CD4-positive, alpha-beta T cell treated with Interleukin-17A for 4 hours (primary cell): ENCODE results near the gene PWWP2A.
"Not testable (repeated sequence)": the region's sequence is repeated elsewhere in the genome, so short reads cannot be mapped to it uniquely, and the experiment has no call there.

Experiments
- DNase-seq: peaks from one replicate; pipeline ENCODE4 v3.0.0-alpha.2; 2020; ENCODE audit warnings: mixed read lengths

The PWWP2A gene, protein sequence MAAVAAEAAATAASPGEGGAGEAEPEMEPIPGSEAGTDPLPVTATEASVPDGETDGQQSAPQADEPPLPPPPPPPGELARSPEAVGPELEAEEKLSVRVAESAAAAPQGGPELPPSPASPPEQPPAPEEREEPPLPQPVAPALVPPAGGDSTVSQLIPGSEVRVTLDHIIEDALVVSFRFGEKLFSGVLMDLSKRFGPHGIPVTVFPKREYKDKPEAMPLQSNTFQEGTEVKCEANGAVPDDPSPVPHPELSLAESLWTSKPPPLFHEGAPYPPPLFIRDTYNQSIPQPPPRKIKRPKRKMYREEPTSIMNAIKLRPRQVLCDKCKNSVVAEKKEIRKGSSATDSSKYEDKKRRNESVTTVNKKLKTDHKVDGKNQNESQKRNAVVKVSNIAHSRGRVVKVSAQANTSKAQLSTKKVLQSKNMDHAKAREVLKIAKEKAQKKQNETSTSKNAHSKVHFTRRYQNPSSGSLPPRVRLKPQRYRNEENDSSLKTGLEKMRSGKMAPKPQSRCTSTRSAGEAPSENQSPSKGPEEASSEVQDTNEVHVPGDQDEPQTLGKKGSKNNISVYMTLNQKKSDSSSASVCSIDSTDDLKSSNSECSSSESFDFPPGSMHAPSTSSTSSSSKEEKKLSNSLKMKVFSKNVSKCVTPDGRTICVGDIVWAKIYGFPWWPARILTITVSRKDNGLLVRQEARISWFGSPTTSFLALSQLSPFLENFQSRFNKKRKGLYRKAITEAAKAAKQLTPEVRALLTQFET

GRCh38 chr5:160119142-160119904 is at the start of gene PWWP2A:
Gene PWWP2A, minus strand, starts transcription at chr5:160119450. Its CDS starts 62 bp downstream, at chr5:160119388.
- DNase-seq = peak; percentile 98

DNA sequence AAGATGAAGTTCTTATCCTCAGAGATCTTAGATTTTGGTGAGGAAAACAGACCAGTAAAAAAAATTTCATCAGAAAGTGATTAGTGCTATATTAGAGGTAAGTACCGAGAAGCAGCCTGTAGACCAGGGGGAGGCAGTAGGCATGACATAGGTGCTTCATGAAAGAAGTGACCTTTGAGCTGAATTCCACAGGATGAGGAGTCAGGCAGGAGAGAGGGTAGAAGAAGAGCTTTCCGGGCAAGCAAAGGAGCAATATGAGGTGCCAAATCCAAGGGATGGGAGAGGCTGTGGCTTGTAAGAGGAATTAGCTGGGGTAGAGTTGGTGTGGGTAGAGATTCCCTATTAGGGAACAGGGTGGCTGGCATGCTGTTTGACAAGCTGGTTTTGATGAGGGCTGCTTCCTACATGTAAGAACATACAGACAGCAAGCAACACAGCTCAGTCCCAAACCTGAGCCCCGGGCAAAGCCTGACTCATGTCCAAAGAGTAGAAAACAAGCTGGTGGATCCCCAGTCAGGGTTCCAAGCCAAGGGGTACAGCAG is 48.4 kb upstream of the PWWP2A start:
- DNase-seq = no peak

DNA sequence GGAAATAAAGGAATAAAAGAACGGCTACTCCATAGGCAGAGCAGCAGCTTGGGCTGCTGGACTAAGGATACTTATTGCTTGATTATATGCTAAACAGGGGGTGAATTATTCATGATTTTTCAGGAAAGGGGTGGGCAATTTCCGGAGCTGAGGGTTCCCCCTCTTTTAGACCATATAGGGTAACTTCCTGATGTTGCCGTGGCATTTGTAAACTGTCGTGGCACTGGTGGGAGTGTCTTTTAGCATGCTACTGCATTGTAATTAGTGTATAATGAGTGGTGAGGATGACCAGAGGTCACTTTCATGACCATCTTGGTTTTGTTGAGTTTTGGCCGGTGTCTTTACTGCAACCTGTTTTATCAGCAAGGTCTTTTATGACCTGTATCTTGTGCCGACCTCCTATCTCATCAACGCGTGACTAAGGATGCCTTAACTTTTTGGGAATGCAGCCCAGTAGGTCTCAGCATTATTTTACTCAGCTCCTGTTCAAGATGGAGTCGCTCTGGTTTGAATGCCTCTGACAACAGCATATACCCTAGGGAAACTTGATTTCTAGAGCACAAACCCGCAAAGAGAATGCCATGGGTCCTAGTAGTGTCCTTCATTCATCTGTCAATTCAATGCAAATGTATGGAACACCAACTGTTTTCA is 47.8 kb upstream of the PWWP2A start:
- no peak for DNase-seq

- no peak for DNase-seq
Observed at GRCh38 chr5:160166069-160166972, 47.1 kb upstream of the PWWP2A start.

- DNase-seq = no peak
Observed at GRCh38 chr5:160165137-160166068, 46.2 kb upstream of the PWWP2A start.

- no peak for DNase-seq
Observed at GRCh38 chr5:160162910-160163309, 43.7 kb upstream of the PWWP2A start.

DNA sequence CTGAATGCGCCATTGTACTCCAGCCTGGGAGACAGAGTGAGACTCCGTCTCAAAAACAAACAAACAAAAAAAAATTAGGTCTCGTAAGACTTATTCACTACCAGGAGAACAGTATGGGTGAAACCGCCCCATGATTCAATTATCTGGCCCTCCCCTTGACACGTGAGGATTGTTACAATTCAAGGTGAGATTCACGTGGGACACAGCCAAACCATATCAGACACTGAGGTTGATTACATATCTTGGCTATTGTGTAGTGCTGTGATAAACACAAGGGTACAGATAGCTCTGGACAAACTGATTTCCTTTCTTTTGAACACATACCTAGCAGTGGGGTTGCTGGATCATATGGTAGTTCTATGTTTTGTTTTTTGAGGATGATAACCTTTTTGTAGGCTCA is 42.4 kb upstream of the PWWP2A start:
- DNase-seq = no peak

GRCh38 chr5:160160875-160161274 is 41.6 kb upstream of the PWWP2A start:
- DNase-seq = not testable (repeated sequence)

- no peak for DNase-seq
Observed at GRCh38 chr5:160159991-160160792, 40.9 kb upstream of the PWWP2A start.

DNA sequence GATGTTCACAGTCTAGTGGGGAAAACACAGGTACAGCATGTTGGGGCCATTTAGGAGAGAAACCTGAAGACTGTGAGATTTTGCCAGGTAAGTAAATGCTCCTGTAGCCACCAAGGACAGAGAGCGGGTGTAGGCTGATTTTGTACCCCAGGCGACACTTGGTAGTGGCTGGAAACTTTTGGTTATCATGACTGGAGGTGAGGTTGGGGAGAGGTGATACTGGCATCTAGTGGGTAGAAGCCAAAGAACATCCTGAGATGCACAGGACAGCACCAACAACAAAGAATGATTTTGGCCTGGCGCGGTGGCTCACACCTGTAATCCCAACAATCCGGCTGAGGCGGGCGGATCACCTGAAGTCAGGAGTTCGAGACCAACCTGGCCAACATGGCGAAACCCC is 38.8 kb upstream of the PWWP2A start:
- DNase-seq = no peak

- no peak for DNase-seq
Observed at GRCh38 chr5:160155017-160155750, 35.9 kb upstream of the PWWP2A start.

GRCh38 chr5:160152901-160153300 is 33.7 kb upstream of the PWWP2A start:
- DNase-seq = no peak

DNA sequence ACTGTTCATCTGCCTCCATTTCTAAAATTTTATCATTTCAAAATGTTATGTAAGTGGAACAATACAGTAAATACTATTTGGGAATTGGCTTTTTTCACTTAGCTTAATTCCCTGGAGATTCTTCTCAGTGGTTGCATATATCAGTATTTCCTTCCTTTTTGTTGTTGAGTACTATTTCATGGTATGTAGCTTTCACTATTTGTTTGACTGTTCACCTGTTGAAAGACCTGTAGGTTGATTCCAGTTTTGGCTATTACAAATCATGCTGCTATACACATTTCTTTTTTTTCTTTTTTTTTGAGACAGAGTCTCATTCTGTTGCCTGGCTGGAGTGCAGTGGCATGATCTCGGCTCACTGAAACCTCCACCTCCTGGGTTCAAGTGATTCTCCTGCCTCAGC is 33.0 kb upstream of the PWWP2A start:
- no peak for DNase-seq

DNA sequence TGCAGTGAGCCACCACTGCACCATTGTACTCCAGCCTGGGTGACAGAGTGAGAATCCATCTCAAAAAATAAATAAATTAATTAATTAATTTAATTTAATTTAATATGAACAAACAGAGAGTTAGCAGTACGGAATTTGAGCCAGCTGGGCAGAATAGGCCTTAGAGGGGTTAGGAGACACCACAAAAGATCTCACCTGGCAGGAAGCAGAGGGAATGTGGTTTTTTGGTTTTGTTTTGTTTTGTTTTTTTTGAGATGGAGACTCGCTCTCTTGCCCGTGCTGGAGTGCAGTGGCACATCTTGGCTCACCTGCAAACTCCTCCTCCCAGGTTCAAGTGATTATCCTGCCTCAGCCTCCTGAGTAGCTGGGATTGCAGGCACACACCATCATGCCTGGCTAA is 31.8 kb upstream of the PWWP2A start:
- no peak for DNase-seq

DNA sequence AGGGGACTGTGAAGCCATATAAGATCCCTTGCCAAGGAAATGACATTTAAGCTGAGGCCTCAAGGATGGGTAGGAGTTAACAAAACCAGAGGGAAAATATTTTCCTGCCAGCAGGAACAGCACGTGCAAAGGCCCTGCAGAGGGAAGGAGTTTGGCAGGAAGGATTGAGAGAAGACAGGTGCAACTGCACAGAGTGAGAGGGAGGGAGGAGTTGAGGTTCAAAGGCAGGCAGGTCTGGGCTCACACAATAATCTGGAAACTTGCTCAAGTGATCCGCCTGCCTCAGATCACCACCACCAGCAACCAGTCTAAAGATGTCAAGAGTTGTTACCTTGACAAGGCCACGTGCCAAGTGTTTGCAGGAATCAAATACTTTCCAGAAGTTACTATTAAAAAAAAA is 31.1 kb upstream of the PWWP2A start:
- no peak for DNase-seq

DNA sequence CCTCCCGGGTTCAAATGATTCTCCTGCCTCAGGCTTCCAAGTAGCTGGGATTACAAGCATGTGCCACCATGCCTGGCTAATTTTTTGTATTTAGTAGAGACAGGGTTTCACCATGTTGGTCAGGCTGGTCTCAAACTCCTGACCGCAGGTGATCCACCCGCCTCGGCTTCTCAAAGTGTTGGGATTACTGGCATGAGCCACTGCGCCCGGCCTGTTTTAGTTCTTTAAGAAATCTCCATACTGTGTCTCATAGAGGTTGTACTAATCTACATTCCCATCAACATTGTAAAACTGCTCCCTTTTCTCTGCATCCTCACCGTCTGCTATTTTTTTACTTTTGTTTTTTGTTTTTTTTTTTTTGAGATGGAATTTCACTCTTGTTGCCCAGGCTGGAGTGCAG is 25.2 kb upstream of the PWWP2A start:
- DNase-seq = not testable (repeated sequence)

- DNase-seq = no peak
Observed at GRCh38 chr5:160134332-160134731, 15.1 kb upstream of the PWWP2A start.

GRCh38 chr5:160133918-160134304 is 14.7 kb upstream of the PWWP2A start:
- DNase-seq = no peak
